Astrocyte of the spinal cord (primary cell): ENCODE measurements around the gene STARD13.

Experiments used
- DNase-seq: peaks from one replicate; pipeline ENCODE4 v3.0.0; 2011; ENCODE audit warnings: low read depth, low spot score
- H3K4me3 ChIP-seq: 2 replicates; pipeline ENCODE4 v1.5.1; 2011; ENCODE audit warnings: low read depth, mild to moderate bottlenecking, low read length, moderate library complexity
- CTCF ChIP-seq: IDR thresholded peaks from 2 replicates; pipeline ENCODE4 v1.5.1; 2012; ENCODE audit warnings: low read depth, mild to moderate bottlenecking, low read length, inconsistent platforms
- in situ Hi-C: cut with HindIII; loops from 2 replicates; pipeline ENCODE4 v1.10.0; 2017; ENCODE audit warnings: low sequenced_read_pairs

Gene STARD13

GRCh38 chr13:33083054-33083453 is 202.5 kb downstream of the STARD13 start:
- no peak for DNase-seq
- no peak for TF ChIP-seq CTCF
- in situ Hi-C loops, result no loop called here

GRCh38 chr13:33081666-33082065 is 203.9 kb downstream of the STARD13 start:
- DNase-seq, result no peak
- in situ Hi-C loops, result no loop called here
- no peak for TF ChIP-seq CTCF
- no peak overlapping the region for H3K4me3 ChIP-seq

More at GRCh38 chr13:33083054-33083453, 202.5 kb downstream of the STARD13 start:
- no peak overlapping the region for H3K4me3 ChIP-seq

GRCh38 chr13:33080972-33081590 is 204.5 kb downstream of the STARD13 start:
- TF ChIP-seq CTCF, result no peak
- DNase-seq, result peak; percentile 49
- no peak overlapping the region for H3K4me3 ChIP-seq
- in situ Hi-C loops, result no loop called here

GRCh38 chr13:33079960-33080359 is 205.6 kb downstream of the STARD13 start:
- in situ Hi-C loops, result no loop called here
- no peak for TF ChIP-seq CTCF
- no peak overlapping the region for H3K4me3 ChIP-seq
- no peak for DNase-seq

- no peak for TF ChIP-seq CTCF
- H3K4me3 ChIP-seq, result no peak overlapping the region
- no peak for DNase-seq
- in situ Hi-C loops, result no loop called here
These were observed 207.3 kb downstream of the STARD13 start for GRCh38 chr13:33078263-33078662.

- TF ChIP-seq CTCF, result no peak
- DNase-seq, result no peak
- in situ Hi-C loops, result no loop called here
- no peak overlapping the region for H3K4me3 ChIP-seq
These were observed 209.3 kb downstream of the STARD13 start for GRCh38 chr13:33076001-33076992.
